ENCODE measurements around the gene DAB2IP.
"Not testable (repeated sequence)": the region's sequence is repeated elsewhere in the genome, so short reads cannot be mapped to it uniquely, and the experiment has no call there.

Gene DAB2IP

DNA sequence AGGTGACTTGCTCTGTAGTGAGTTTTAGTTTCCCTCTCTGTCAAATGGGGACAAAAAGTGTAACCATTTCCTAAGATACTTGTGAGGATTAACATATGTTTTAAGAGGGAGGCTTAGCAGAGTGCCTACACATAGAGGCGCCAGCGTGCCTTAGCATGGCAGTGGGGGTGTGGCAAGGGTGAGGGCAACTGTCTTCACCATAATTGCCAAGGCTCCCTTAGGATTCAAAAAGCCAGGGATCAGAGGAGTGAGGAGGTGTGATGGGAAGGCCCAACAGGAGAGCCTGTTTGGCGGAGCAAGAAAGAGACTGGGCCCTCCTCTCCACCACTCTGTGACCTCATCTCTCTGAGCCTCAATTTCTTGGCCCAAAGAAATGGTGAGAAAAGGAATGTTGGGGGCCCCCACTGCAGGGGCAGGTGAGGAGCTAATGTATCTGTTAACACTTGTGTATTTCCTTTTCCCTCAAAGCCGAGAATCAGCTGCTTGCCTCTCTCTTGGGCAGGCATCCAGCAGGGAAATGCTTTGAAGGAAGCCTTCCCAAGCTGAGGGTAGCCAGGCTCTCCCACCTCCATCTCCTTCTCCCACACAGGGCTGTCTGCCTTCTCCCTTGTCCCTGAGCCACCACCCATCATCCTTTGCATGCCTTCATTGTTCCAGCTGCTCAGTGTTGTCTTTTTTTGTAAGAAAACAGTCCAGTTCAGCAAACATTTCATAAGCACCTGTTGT lies 76.0 kb downstream of the DAB2IP start:
- DNase-seq (ENCODE audit: low read depth): no peak

DNA sequence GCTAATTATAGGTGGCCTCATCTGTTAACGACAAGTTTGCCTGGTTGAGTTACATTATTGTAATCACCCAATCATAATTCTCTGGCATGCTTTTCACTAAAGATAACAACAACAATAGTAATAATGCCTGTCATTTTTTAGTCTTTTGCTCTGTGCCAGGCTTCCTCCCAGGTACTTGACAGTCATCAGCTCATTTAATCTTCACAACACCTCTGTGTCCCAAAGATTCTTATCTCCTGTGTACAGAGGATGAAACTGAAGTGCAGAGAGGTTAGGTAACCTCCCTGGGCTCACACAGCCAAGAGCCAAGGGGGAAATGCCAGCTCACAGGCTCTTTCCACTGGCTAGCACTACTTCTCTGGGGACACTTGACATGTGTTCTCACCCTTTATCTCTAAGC lies 77.5 kb downstream of the DAB2IP start:
- no peak for DNase-seq (ENCODE audit: low read depth)

DNA sequence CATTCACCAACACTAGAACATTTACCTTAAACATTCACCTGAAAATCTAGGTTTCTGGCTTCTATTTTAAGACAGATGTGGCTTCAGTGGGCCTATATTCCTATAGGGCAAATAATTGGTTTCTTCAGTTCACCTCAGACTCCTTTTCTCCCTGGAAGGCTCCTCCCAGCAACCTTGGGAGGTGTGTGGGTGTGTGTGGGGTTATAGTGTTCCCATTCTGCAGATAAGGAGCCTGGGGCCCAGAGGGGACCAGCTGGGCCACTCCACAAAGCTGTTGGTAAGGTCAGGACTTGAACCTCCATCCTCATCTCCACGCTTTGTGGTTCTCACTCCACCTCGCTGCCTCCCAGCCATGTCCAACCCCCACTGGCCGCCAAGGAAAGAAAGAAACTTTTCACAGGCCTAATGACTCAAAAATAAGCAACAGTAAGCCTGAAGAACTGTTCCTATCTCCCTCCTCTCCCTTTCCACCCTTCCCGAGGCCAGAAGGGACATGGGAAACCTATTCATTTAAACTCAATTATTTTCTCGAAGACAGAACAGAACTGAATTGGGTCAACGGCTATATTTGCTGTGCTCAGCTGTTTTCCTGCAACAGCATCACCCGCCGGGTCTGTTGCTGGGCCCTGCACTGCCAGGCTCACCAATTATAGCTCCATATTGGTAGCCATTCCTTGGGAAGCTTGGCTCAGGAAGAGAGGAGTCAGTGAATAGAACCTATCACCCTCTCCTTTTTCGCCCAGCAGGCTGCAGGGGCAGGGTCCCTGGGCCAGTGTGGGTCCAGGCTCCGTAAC lies 78.5 kb downstream of the DAB2IP start:
- DNase-seq (ENCODE audit: low read depth): no peak

DNA sequence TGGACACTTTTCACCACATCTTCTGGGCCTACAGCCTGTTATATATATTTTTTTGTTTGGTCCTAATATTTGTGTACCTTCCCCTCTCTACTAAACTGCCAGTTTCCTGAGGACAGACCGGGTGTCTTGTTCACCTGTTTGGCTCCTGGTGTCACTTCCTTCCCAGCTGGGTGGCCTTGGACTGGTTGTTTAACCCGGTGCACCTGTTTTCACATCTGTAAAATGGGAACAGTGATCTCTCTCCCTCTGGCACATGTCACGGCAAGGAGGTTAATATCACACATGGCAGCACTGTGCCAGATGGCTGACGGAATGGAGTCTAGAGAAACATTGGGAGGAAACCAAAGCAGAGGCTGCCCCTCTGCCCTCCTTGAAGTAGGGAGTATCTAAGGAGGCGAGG lies 79.7 kb downstream of the DAB2IP start:
- DNase-seq (ENCODE audit: low read depth): no peak

DNA sequence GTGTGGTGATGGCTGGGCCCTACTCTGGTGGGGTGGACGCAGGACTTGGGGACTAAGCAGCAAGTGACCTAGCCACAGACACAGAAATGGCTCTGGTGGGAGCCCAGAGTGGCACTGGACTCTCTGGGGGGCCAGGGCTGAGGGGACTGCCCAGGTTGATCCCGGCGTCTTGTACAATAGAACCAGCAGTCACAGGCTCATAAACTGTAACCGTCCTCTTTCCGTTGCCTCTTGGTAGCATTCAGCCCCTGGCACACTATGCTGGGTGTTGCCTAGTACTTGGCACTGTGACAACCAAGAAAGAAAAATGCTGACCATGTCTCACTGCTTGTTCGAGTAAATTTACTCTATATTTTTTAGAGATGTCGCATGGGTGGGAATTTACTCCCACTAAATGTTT lies 80.5 kb downstream of the DAB2IP start:
- no peak for DNase-seq (ENCODE audit: low read depth)

DNA sequence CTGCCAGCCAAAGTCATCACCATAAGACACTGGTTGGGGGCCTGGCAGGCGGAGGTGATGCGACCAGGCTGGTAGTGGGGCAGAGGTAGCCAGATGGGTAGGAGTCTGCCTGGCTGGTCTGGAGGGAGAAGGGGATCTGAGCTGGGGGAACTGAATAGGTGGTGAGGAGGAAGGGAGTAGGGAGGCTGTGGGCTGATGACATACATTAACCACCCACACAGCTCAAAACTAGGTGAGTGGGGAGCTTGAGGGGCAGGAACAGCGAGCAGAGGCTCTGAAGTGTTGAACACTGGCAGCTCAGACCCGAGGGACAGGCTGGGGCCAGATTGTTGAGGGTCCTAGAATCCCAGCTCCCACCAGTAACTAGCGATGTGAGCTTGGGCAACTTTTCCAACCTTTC lies 81.0 kb downstream of the DAB2IP start:
- no peak for DNase-seq (ENCODE audit: low read depth)

DNA sequence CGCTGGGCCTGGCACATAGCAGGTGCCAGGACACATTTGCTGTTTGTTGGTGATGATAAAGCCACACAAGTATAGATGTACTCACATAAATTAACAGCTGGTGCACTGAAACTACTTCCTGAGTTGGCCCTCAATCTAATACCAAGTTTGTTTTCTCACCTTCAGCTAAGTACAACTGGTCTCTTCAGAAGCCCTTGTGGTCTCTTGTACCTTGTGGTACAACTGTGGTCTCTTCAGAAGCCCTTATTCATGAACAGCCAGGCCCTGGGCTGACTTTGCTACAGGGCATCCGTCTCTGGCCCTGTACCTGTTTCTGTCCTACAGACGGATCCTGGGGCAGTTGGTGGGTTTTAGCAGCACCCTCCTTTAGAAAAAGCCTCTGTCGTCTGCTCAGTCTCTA lies 81.5 kb downstream of the DAB2IP start:
- no peak for DNase-seq (ENCODE audit: low read depth)

DNA sequence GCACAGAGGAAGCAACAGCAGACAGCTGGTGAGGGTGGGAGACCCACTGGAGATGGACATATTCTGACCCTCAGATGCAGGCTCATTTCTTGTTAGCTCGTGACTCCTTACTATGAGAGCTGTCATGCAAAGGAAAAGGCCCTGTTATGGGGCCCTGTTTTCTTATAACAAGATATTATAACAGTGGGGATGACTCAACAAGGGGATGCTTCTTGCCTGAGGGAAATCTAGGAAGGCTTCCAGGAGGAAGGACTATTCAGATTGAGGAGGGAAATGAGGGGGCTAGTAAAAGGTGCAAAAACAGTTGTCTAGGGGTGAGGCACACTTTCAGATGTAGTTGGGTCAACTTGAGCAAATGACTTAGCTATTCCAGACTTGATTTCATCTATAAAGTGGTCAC lies 83.0 kb downstream of the DAB2IP start:
- DNase-seq (ENCODE audit: low read depth): no peak

DNA sequence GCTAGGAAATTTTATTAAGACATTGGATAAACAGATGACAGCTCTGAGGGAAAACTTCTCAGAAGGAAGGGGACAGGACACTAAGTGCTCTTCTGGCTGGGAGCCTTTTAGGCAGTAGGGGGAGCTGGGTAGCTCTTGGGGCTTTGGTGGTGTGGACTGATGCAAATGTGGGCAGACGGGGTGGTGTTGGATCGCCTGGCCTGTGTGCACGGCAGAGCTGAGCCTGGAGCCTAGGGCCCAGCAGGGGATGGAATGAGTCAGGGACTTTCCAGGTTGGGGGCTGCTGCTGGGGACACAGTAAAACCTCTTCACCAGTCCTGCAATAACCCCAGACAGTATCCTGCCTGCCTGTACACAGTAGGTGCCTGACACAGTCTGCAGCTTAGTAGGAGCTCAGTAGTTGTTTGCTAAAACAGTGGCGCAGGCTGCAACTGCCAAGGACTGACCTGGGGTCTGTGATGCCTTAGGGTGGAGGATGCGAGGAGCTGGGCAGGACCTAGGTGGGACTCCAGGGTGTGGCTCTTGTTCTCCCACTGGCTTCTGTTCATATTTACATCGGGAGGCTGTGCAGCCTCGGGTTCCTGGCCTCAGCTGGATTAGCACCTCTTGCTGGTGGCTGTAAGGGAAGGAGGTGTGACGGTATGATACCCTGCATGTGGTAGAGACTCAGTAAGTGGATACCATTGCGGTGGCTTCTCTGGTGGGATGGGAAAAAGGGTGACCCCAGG lies 83.8 kb downstream of the DAB2IP start:
- DNase-seq (ENCODE audit: low read depth): no peak

DNA sequence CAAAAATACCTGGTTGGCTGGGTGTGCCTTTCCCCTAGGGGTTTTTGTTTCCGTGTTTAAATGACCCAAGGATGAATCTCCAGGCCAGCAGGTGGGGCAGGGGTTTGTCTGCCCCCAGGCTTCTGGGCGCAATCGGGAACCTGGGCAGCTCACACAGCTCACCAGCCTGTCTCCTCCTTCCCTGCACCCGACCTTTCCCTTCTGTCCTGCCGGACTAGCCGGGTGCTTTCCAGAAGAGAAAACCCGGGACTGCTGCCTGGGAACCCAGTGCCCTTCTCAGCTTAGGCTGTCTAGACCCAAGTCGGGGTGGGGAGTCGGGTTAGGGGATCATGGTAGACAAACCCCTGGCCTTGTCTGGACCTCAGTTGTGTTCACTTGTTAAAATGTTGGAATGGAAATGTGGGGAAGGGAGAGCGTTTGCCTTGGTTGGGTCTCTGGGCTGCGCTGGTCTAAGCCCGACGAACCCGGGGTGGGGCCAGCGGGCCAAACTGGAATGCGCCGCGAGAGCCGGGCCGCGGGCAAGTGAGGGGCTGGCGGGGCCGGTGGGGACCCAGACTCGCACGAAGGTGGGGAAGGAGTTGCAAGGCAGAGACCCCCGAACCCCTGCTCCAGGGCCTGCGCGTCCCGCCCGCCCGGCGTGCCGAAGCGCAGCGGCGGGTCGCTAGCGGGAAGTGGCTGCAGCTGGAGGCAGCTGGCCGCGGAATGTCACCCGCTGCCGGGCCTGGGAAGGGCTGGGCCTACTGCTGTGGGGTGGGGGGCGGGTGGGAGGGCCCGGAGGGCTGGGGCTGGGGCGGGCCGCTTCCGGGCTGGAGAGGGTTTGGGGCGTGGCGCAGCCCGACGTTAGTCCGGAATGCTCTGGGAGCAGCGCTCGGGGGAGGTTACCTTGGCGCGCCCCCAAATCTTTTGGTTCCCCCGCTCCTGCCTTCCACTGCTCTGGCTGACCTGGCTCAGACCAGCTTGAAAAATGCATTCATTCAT lies 84.6 kb downstream of the DAB2IP start:
- DNase-seq (ENCODE audit: low read depth): no peak

DNA sequence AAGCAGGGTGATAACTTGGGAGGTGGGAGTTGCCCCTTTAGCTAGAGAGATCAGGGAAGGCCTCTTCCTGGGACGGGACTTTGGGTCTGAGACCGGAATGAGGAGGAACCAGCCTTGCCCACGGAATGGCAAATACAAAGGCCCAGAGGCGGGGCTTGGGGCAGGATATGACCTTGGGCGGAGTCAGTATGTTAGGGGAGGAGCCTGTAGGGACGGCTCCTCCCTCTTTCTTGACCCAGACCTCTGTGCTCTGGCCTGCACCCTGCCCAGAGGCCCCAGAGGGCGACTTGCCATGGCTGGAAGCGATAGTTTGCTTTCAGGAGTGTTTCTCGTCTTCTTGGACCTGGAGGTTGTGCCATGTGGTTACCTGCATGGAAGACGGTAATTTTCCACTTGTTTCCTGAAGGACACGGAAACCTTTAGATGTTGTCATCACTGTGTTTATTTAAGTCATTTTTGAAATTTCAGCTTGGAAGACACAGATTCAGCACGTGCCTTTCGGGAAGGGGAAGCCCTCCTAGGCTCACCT lies 85.6 kb downstream of the DAB2IP start:
- DNase-seq (ENCODE audit: low read depth): no peak

DNA sequence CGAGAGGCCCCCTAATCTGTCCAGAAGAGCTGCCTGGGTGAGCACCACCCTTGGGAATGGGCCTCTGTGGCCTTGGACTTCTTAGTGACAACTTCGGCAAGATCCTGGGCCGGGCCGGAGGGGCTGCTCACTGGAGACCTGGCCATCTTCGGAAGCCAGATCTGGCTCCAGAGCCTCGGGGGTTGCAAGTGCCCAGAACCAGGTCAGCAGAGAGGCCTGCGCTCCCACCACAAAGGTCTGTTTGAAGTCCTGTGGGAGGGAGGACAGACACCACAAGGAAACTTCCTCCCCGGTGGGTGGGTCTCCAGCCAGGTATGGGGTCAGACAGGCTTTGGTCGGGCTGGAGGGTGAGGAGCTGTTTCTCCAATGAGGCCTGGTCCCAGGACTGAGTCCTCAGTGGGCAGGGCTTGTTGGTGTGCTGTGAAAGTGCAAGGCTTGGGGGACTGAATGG lies 86.1 kb downstream of the DAB2IP start:
- no peak for DNase-seq (ENCODE audit: low read depth)

DNA sequence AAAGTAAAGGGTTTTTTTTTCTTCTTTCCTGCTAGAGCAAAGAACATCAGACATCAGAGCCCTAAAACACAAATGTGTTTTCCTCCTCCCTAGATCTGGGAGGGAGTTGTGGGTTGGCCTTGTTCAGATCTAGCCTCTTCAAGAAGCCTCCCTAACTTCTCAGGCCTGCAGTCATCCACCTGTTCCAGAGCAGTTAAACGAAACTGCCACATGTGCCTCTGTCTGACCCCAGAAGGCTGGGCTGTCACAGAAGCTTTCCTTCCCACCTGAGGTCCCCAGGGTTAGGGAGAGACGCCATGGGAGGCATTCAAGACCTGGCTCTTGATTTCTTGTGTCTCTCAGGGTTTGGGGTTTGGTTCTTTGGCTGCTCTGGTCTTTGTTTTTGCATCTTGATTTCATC lies 87.0 kb downstream of the DAB2IP start:
- DNase-seq (ENCODE audit: low read depth): no peak

DNA sequence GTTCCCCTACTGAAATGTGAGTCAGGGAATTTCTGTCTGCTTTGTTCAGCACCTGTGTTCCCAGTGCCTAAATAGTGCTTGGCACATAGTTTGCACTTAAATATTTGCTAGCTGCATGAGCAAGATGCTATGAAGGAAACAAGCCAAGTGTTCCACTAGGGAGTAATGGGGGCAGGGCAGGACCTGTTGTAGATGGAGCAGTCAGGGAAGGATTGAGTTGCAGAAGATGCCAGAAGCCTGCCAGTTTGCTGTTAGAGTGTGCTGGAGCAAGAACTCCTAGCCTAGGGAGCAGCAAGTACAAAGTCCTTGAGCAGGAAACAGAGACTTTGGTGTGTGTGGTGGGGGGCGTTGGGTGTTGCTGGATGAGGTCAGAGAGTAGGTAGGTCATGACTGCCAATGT lies 87.5 kb downstream of the DAB2IP start:
- no peak for DNase-seq (ENCODE audit: low read depth)

DNA sequence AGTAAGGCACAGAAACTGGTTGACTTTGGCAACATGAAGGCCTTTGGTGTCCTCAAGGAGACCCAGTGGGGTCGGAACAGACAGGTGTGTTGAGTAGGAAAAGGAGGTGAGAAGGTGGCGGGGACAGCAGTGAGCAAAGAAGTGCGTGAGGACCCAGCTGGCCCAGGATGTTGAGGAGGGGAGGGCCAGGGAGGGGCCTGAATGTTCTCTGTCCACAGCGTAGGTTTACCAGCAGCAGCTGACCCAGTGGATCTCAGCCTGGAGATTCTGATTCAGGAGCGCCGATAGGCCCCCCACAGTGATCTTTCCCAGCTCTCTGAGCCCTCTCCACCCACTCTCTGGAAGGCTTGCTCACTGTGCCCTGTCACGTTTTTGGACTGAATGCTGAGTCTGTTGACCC lies 88.5 kb downstream of the DAB2IP start:
- DNase-seq (ENCODE audit: low read depth): no peak

DNA sequence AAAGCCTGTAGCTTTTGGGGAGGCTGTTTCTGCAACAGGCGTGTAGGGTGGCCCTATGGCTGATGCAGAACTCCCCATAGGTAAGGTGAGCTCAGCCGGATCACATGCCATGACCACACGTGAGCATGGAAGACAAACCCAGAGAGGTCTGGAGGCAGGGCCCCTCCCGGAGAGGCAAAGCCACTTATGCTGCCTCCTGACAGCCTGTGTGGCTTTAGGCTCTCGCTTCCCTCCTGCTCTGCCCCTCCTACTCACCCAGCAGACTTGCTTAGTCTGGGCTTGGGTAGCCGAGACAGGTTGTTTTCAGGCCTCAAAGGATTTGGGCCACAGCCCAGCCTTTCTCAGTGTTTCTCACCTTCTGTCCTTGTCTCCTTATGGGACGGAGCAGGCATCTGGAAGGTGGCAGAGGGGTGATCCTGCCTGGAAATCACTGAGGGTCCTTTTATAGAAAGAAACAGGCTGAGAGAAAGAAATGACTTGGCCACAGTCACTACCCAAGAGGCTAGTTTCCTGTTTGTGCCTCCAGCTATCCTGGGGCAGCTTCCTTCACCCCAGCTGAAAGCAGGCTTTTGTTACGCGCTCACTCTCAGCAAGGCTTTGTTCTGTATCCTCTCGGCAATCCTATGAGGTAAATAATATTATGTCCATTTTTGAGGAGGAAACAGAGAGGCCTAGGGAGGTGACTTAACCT lies 89.9 kb downstream of the DAB2IP start:
- no peak for DNase-seq (ENCODE audit: low read depth)

DNA sequence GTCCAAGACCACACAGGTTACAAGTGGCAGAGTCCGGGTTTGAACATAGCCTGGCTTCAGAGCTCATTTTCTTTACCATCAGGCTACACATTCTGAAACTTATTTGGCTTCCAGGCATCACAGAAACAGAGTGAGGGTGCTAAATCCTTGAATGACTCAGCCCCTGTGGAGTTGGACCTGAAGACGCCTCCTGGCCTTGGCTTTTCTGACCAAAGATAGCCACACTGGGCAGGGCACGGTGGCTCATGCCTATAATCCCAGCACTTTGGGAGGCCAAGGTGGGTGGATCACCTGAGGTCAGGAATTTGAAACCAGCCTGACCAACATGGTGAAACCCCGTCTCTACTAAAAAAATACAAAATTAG lies 90.5 kb downstream of the DAB2IP start:
- DNase-seq (ENCODE audit: low read depth): not testable (repeated sequence)

DNA sequence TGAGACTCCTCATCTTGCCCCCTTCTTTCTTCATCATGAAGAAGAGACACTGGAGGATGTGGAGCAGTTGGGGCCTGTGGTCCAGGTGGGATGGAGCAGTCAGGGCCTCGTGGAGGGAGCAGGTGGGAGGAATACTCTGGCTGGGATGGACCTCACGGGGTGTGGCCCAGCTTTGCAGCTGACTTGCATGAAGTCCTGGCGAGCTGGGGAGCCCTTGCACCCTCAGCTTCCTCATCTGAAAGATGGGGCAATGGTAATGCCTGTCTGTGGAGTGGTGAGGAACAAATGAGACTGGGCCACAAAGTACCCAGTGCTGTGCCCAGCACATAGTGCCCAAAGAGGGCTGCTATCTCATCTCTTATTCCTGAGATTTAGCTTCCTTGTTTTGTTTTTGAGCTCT lies 91.5 kb downstream of the DAB2IP start:
- DNase-seq (ENCODE audit: low read depth): no peak

DNA sequence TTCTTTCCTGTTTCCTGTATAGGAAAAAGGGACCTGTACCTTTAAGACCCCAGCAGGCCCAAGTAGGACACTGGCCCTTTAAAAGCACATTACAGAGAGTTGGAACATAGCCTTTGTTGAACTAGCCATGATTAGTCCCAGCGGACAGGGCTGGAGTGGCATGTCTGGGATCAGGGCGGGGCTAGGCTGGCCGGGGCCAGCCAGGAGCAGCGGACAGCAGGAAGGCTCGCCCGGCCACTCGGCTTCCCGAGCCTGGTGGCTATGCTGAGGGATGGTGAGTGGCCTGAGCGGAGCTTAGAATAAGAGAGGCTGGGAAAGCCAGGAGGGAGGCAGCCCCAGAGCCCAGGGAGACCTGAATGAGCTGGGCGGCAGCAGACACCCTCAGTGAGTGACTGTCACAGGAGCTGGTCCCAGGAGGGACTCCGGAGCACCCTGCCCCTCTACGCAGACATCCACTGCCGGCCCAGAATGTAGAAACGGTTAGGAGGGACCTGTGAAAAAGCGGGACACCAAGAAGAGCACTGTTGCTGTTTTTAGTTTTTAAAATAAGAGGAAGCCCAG lies 92.1 kb downstream of the DAB2IP start:
- DNase-seq (ENCODE audit: low read depth): no peak

DNA sequence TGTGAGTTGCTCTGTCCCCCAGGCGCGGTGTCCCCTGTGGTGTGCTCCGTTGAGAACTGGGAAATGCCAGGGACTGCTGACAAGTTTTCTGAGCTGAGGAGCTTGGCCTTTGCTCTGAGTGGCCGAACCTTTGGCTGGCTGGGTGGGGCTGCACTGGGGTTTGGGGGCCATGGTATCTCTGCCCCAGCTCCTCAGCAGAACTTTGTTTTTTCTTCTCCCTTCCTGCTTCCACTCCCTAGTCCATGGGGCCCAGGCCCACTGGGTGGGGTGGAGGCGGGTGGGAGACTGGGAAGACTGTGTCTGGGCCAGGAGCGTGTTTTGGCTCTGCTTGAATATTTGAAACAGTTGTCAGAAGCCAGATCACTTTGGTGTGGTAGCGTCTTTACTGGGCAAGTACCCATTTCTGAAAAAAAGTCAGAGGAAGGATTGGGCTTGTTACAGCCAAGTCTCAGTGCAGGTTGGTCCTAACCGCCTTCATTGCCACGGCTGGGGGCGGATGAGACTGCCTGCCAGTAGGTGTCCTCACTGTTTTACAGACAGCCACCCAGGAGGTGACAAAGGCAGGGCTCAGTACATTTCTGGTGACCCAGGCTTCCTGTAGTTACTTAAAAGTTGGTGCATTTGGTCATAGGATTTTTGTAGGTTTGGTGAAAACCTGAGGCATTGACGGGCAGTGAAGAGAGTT lies 92.7 kb downstream of the DAB2IP start:
- DNase-seq (ENCODE audit: low read depth): no peak
